HEK293T (cell line): ENCODE data around the gene SHISA3.

Source experiments
- CTCF ChIA-PET: fragments of 350-600 bp; formaldehyde crosslinking; extraction: SDS; loops from one replicate; lab custom pipeline; 2021; ENCODE audit warnings: antibody characterized with exemption, inconsistent platforms; lab: Yijun Ruan, JAX
- POLR2A ChIA-PET: fragments of 350-600 bp; formaldehyde crosslinking; extraction: SDS; loops from one replicate; lab custom pipeline; 2020; ENCODE audit warnings: antibody characterized with exemption, inconsistent platforms; lab: Yijun Ruan, JAX
- DNase-seq: peaks from one replicate; pipeline ENCODE4 v3.0.0; 2012; ENCODE audit warnings: mixed read lengths; ENCODE audit errors: extremely low spot score
- ARNT ChIP-seq: fragments of 450-650 bp; IDR thresholded peaks from 2 replicates; pipeline ENCODE4 v1.6.1; 2017; ENCODE audit warnings: mild to moderate bottlenecking
- BHLHE40 ChIP-seq: fragments of 450-650 bp; IDR thresholded peaks from 2 replicates; pipeline ENCODE4 v1.6.1; 2016; ENCODE audit warnings: mild to moderate bottlenecking, moderate library complexity, borderline replicate concordance
- CTBP1 ChIP-seq: fragments of 450-650 bp; IDR thresholded peaks from 2 replicates; pipeline ENCODE4 v1.6.1; 2016; ENCODE audit warnings: borderline replicate concordance
- ELF4 ChIP-seq: fragments of 450-650 bp; IDR thresholded peaks from 2 replicates; pipeline ENCODE4 v1.6.1; 2017; ENCODE audit warnings: antibody characterized with exemption
- FOXA1 ChIP-seq: fragments of 450-650 bp; IDR thresholded peaks from 2 replicates; pipeline ENCODE4 v1.6.1; 2016; ENCODE audit warnings: mild to moderate bottlenecking
- FOXK2 ChIP-seq: fragments of 450-650 bp; IDR thresholded peaks from 2 replicates; pipeline ENCODE4 v1.6.1; 2016; ENCODE audit warnings: mild to moderate bottlenecking
- FOXM1 ChIP-seq: fragments of 450-650 bp; IDR thresholded peaks from 2 replicates; pipeline ENCODE4 v1.6.1; 2017; ENCODE audit warnings: mild to moderate bottlenecking, borderline replicate concordance
- HDGF ChIP-seq: fragments of 450-650 bp; IDR thresholded peaks from 2 replicates; pipeline ENCODE4 v1.6.1; 2017; ENCODE audit warnings: antibody characterized with exemption, borderline replicate concordance
- L3MBTL2 ChIP-seq: fragments of 450-650 bp; conservative IDR thresholded peaks from 2 replicates; pipeline ENCODE4 v1.6.1; 2016; ENCODE audit warnings: mild to moderate bottlenecking
- LEF1 ChIP-seq: fragments of 450-650 bp; IDR thresholded peaks from 2 replicates; pipeline ENCODE4 v1.6.1; 2017; ENCODE audit warnings: mild to moderate bottlenecking, borderline replicate concordance
- NFRKB ChIP-seq: fragments of 450-650 bp; IDR thresholded peaks from 2 replicates; pipeline ENCODE4 v1.6.1; 2016; ENCODE audit warnings: mild to moderate bottlenecking, moderate library complexity
- PKNOX1 ChIP-seq: fragments of 450-650 bp; IDR thresholded peaks from 2 replicates; pipeline ENCODE4 v1.6.1; 2016
- SP1 ChIP-seq: fragments of 450-650 bp; IDR thresholded peaks from 2 replicates; pipeline ENCODE4 v1.6.1; 2017
- SUZ12 ChIP-seq: fragments of 450-650 bp; IDR thresholded peaks from 2 replicates; pipeline ENCODE4 v1.6.1; 2016; ENCODE audit warnings: mild to moderate bottlenecking
- TARDBP ChIP-seq: fragments of 450-650 bp; IDR thresholded peaks from 2 replicates; pipeline ENCODE4 v1.6.1; 2016
- ZNF384 ChIP-seq: fragments of 450-650 bp; IDR thresholded peaks from 2 replicates; pipeline ENCODE4 v1.6.1; 2016

SHISA3 gene

DNA sequence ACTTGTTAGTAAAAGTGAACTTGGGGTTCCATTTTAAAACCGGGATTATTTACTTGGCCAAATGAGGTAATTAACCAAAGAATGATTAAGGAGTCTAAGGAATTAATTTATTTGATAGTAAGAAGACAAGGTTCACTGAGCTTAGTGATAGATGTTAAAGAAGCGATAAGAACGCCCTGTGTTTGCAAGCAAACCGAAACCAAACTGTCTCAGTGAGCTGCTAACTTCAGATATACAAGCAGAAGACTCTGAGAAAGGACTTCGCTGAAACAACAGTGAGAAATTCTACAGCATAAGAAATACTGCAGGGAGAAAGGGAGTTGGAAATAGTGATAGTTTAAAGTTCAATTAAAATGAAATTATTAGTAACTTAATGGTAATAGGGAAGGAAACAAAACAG lies 37.6 kb upstream of the SHISA3 start:
- CTCF ChIA-PET, result interaction anchor here (0.5 to 1.0 kb wide), 2 partner anchors 14 to 160 kb away, joined by 3 read pairs; no protein-coding TSS in a partner anchor
- TF ChIP-seq BHLHE40, result no peak
- POLR2A ChIA-PET, result no interaction called here
- DNase-seq, result no peak

DNA sequence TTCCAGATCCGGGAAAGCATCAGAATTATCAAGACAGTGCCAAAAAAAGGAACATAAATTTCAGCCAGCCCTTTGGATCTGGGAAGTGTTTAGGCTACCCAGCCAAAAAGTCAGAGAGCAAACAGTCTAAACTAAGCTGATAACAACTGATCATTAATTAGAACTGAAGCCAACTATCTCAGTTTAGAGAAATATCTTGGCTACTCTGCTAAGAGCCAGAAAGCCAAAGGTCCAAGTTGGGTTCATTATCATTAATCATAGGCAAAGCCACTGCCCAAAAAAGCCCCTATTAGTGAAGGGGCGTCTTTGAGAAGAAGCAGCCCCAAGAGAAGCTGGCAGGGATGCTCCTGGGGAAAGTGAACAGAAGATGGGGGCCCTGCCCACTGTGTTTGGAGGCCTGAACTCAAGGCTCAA lies 37.0 kb upstream of the SHISA3 start:
- no peak for TF ChIP-seq SUZ12
- TF ChIP-seq PKNOX1, result no peak
- TF ChIP-seq ZNF384, result no peak
- TF ChIP-seq NFRKB, result no peak
- no peak for TF ChIP-seq ELF4
- no peak for TF ChIP-seq L3MBTL2
- no peak for TF ChIP-seq CTBP1
- TF ChIP-seq TARDBP, result no peak
- TF ChIP-seq ARNT, result no peak
- TF ChIP-seq FOXM1, result no peak
- TF ChIP-seq FOXK2, result no peak
- no peak for TF ChIP-seq BHLHE40
- TF ChIP-seq LEF1, result no peak
- no peak for TF ChIP-seq FOXA1
- ChIA-PET CTCF (interaction anchor here (1.0 kb wide), 1 partner anchor 160 kb away, joined by 3 read pairs; no protein-coding TSS in a partner anchor), POLR2A (no interaction called here)

GRCh38 chr4:42361456-42361855 lies 35.8 kb upstream of the SHISA3 start:
- DNase-seq, result no peak
- TF ChIP-seq FOXK2, result no peak
- TF ChIP-seq SP1, result no peak
- no peak for TF ChIP-seq NFRKB
- TF ChIP-seq ARNT, result no peak
- CTCF ChIA-PET, result no interaction called here
- POLR2A ChIA-PET, result no interaction called here

More for the DNA sequence above, 37.0 kb upstream of the SHISA3 start:
- no peak for DNase-seq

- CTCF ChIA-PET, result no interaction called here
- no peak for TF ChIP-seq PKNOX1
- no peak for TF ChIP-seq SUZ12
- TF ChIP-seq BHLHE40, result no peak
- TF ChIP-seq NFRKB, result no peak
- no peak for TF ChIP-seq SP1
- TF ChIP-seq ARNT, result no peak
- DNase-seq, result no peak
- POLR2A ChIA-PET, result no interaction called here
Measured at GRCh38 chr4:42362591-42362990, 34.7 kb upstream of the SHISA3 start.

DNA sequence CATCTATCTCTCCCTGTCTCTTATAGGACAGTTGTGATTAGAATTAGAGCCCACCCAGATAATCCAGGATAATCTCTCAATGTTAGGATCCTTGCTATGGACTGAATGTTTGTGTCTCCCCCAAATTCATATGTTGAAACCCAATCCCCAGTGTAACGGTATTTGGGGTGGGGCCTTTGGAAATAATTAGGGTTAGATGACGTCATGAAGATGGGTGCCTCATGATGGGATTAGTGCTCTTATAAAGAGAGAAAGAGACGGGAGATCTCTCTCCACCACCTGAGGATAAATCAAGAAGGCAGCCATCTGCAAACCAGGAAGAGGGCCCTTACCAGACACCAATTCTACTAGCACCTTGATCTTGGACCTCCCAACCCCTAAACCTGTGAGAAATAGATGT lies 33.7 kb upstream of the SHISA3 start:
- no peak for TF ChIP-seq ZNF384
- no peak for TF ChIP-seq FOXM1
- no peak for TF ChIP-seq ARNT
- TF ChIP-seq LEF1, result no peak
- no peak for TF ChIP-seq SUZ12
- TF ChIP-seq FOXK2, result no peak
- CTCF ChIA-PET, result no interaction called here
- DNase-seq, result no peak
- POLR2A ChIA-PET, result no interaction called here

DNA sequence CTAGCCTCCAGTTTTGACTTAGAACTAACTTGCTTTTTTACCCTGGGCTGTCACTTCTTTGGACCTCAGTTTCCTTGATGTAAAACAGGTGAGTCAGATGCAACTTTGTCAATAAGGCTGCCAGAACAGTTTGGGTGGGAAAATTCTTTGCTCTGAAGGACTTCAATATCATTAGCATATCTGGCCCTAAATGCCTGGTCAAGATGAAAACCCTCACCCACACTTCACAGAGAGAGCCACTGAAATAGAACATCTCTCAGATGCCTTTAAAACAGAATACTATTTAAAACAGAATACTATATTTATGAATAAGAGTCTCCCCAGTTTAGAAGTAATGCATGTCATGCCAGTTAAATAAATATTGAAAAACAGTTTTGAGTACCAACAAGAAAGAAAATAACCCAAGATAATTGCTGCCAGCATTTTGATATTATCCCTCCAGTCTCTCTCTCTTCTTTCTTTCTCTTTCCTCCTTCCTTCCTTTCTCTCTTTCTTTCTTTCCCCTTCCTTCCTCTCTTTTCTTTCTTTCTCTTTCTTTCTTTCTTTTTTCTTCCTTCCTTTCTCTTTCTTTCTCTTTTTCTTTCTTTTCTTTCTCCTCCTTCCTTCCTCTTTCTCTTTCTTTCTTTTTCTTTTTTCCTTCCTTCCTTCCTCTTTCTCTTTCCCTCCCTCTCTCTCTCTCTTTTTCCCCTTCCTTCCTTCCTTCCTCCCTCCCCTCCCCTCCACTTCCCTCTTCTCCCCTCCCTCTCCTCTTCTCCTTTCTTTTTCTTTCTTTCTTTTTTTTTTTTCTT lies 32.8 kb upstream of the SHISA3 start:
- no peak for DNase-seq
- TF ChIP-seq FOXK2 (no peak), NFRKB (no peak), CTBP1 (no peak), ELF4 (no peak), TARDBP (no peak), HDGF (no peak), ZNF384 (no peak), FOXM1 (no peak), L3MBTL2 (no peak), ARNT (no peak), LEF1 (no peak), SUZ12 (no peak)
- CTCF ChIA-PET, result no interaction called here
- POLR2A ChIA-PET, result no interaction called here

DNA sequence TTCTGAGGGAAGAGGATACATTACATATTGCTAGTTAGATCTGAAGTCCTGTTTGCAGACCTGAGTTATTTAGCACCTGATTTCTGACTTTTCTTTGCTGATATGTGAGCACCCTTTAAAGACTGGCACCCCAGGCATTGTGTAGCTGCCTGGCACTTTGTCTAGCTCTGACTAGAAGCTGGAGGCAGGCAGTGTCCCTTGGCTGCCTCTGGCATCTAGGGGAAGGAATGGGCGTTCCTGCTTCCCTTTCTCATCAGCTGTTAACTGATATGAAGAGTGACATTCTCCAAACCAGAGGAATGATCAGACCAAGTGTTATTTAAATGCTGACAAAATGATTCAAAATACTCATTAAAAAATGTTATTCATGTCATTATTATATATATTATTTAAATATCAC lies 30.3 kb upstream of the SHISA3 start:
- CTCF ChIA-PET, result no interaction called here
- TF ChIP-seq NFRKB, result no peak
- no peak for TF ChIP-seq ARNT
- TF ChIP-seq ZNF384, result no peak
- DNase-seq, result no peak
- POLR2A ChIA-PET, result no interaction called here

GRCh38 chr4:42369489-42369888 lies 27.8 kb upstream of the SHISA3 start:
- POLR2A ChIA-PET, result no interaction called here
- CTCF ChIA-PET, result interaction anchor here (3.6 kb wide), 1 partner anchor 150 kb away, joined by 51 read pairs; no protein-coding TSS in a partner anchor

More at GRCh38 chr4:42369489-42369888, 27.8 kb upstream of the SHISA3 start:
- DNase-seq, result no peak
- TF ChIP-seq SP1, result no peak
- TF ChIP-seq ARNT, result no peak
- TF ChIP-seq SUZ12, result no peak
- no peak for TF ChIP-seq TARDBP
- TF ChIP-seq FOXA1, result no peak
- TF ChIP-seq ELF4, result no peak
- TF ChIP-seq NFRKB, result no peak
- TF ChIP-seq HDGF, result no peak
- no peak for TF ChIP-seq LEF1
- no peak for TF ChIP-seq L3MBTL2
- TF ChIP-seq CTBP1, result no peak
- TF ChIP-seq PKNOX1, result no peak
- no peak for TF ChIP-seq BHLHE40
- no peak for TF ChIP-seq FOXK2
- TF ChIP-seq ZNF384, result no peak
- no peak for TF ChIP-seq FOXM1
